ENCODE data around the gene RAPGEF3. TPM values are rescaled to one million over a fixed set of nuclear protein-coding genes. Genes with fewer than 3 reads are reported as not detected.

RAPGEF3 gene
- total and polyA plus RNA-seq, 9 of the 15 experiments (the other 6 are each of a cell fraction or from before 2014, with no cell fraction given), result 0.03 to 0.78 (median 0.37) TPM; not detected in 1

DNA sequence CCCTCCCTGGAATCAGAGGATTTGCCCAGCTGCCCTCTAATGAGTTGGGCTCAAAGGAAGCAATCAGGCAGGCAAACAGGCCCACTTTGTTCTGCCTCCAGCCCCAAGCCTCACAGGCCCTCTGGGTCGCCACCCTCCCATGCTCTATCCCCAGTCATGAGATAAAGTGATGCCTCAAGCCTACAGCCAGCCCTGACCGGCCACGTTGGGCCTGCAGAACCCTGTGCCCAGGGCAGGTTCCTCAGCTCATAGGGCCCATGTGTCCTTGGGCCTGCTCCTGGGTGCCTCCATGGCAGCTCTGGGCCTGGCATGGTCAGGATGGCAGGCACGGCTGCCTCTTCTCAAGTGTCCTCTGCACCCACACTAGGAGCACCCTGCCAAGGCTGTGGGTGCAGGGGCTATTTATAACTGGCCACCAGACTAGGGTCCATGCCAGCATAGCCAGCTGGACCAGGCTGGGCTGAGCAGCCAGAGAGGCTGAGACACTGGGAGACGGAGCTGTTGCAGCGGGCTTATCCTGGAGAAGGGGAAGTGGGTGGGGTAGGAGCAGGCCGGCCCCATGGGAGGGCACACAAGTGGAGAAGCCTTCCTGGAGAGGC is 40.8 kb upstream of the RAPGEF3 start:
- intact Hi-C loops (cut with micrococcal nuclease), result loop anchor here (5.0 kb wide), 1 partner anchor 38 kb away; no protein-coding TSS in a partner anchor
- Histone ChIP-seq H4K20me1 (replicated peaks; ENCODE audit: control insufficient read depth, insufficient read depth, low read length) (peaks cover 7% of the 10 kb centered on the region; the same call in 1 of the 2 replicates), H3K27ac (ENCODE audit: extremely low read depth, low read depth, low read length) (no peak overlapping the region), H3K4me2 (ENCODE audit: insufficient read depth, low read length) (no peak overlapping the region), H2AFZ (ENCODE audit: low read depth, low read length) (no peak overlapping the region), H3K9me3 (replicated peaks; ENCODE audit: control insufficient read depth, insufficient read depth, low read depth, low read length) (no peaks in the 10 kb centered on the region), H3K4me3 (no peak overlapping the region), H3K36me3 (ENCODE audit: control insufficient read depth, insufficient read depth, low read length) (peaks cover 97% of the 10 kb centered on the region; the same call in 2 of the 3 replicates), H3K79me2 (ENCODE audit: control insufficient read depth, insufficient read depth, low read length) (peaks cover 56% of the 10 kb centered on the region), H3K4me1 (replicated peaks in 1 of 2; ENCODE audit: control insufficient read depth in 2 of 2, insufficient read depth in 2 of 2, low read length in 2 of 2) (peaks cover 2 to 42% of the 10 kb centered on the region in 2 experiments; a peak in 4 of 5 replicates), H3K9ac (ENCODE audit: insufficient read depth in 1 of 2, low read depth in 2 of 2, low read length in 2 of 2) (peak overlapping the region in 1 of 2 experiments; percentile 36; a peak in 2 of 4 replicates), H3K9me1 (ENCODE audit: control insufficient read depth, insufficient read depth, low read length) (peaks cover 5% of the 10 kb centered on the region), H3K27me3 (ENCODE audit: control insufficient read depth in 2 of 2, insufficient read depth in 2 of 2, low read length in 2 of 2) (no peaks in the 10 kb centered on the region)
- FAIRE-seq (no peak), DNase-seq (ENCODE audit: extremely low read depth in 1 of 4, low spot score in 3 of 4) (no peak), ATAC-seq (no peak)
- no TSS peak for BruUV-seq (replicated peaks)
- ChIA-PET CTCF (ENCODE audit: low intra/inter-chr PET ratio) (no interaction called here), POLR2A (interaction anchor here (0.7 to 1.5 kb wide), 3 partner anchors 10 to 58 kb away, joined by 3 to 6 read pairs (median 5); no protein-coding TSS in a partner anchor)
- TF ChIP-seq KAT2B (IDR thresholded peaks at IDR 0.05; ENCODE audit: low read depth, low read length), result no peak
- TF ChIP-seq POLR2G (IDR thresholded peaks at IDR 0.05; ENCODE audit: low read depth, low read length), result peak; percentile 55; the same call in 1 of the 2 replicates
- TF ChIP-seq RUNX1 (IDR thresholded peaks at IDR 0.05; ENCODE audit: low read depth), result no peak
- no peak for TF ChIP-seq ZNF766 (CRISPR knock-in tag; conservative IDR thresholded peaks at IDR 0.05)
- TF ChIP-seq FOXJ3 (CRISPR knock-in tag; IDR thresholded peaks at IDR 0.05), result no peak
- peak; percentile 5; the same call in 1 of the 2 replicates for TF ChIP-seq SPI1 (IDR thresholded peaks at IDR 0.05; ENCODE audit: borderline replicate concordance, low read depth, low read length)
- TF ChIP-seq KLF13 (tag; IDR thresholded peaks at IDR 0.05; ENCODE audit: borderline replicate concordance, low read depth), result no peak
- no peak for TF ChIP-seq ZNF561 (CRISPR knock-in tag; conservative IDR thresholded peaks at IDR 0.05)
- TF ChIP-seq, protein P1, sequence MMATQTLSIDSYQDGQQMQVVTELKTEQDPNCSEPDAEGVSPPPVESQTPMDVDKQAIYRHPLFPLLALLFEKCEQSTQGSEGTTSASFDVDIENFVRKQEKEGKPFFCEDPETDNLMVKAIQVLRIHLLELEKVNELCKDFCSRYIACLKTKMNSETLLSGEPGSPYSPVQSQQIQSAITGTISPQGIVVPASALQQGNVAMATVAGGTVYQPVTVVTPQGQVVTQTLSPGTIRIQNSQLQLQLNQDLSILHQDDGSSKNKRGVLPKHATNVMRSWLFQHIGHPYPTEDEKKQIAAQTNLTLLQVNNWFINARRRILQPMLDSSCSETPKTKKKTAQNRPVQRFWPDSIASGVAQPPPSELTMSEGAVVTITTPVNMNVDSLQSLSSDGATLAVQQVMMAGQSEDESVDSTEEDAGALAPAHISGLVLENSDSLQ (IDR thresholded peaks at IDR 0.05), result no peak
- TF ChIP-seq POLR2A (conservative IDR thresholded peaks at IDR 0.05), result no peak
- in situ Hi-C loops (cut with MboI), result no loop called here
- WGBS (ENCODE audit: insufficient coverage, low coverage, missing lambda C conversion rate), result 78% methylated on average over 7 of the region's 7 CpGs
